Measurements from ENCODE around the gene DNAJC12.

GRCh38 chr10:67818323-67818722 is 19.7 kb downstream of the DNAJC12 start:
- TF ChIP-seq, protein P1, sequence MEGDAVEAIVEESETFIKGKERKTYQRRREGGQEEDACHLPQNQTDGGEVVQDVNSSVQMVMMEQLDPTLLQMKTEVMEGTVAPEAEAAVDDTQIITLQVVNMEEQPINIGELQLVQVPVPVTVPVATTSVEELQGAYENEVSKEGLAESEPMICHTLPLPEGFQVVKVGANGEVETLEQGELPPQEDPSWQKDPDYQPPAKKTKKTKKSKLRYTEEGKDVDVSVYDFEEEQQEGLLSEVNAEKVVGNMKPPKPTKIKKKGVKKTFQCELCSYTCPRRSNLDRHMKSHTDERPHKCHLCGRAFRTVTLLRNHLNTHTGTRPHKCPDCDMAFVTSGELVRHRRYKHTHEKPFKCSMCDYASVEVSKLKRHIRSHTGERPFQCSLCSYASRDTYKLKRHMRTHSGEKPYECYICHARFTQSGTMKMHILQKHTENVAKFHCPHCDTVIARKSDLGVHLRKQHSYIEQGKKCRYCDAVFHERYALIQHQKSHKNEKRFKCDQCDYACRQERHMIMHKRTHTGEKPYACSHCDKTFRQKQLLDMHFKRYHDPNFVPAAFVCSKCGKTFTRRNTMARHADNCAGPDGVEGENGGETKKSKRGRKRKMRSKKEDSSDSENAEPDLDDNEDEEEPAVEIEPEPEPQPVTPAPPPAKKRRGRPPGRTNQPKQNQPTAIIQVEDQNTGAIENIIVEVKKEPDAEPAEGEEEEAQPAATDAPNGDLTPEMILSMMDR (IDR thresholded peaks at IDR 0.05): no peak
- TF ChIP-seq POLR2AphosphoS5 (IDR thresholded peaks at IDR 0.05): no peak
